Vagina (tissue), 2 donors: ENCODE data around the gene LSM12. TPM values are rescaled to one million over a fixed set of nuclear protein-coding genes. Genes with fewer than 3 reads are reported as not detected.

Experiments
- DNase-seq, 2 donors: peaks; one replicate each; pipeline ENCODE4 v3.0.0-alpha.2; 2017; ENCODE audit errors: extremely low spot score in 2 of 2
- H3K27ac ChIP-seq: fragments of 200-600 bp; sonication (generic); one replicate; pipeline ENCODE4 v1.5.1; 2019
- H3K27me3 ChIP-seq: fragments of 200-600 bp; sonication (generic); one replicate; pipeline ENCODE4 v1.5.1; 2019
- H3K36me3 ChIP-seq, 2 donors: fragments of 200-600 bp; sonication (generic); one replicate each; pipeline ENCODE4 v1.5.1; 2017 to 2019
- H3K4me1 ChIP-seq: fragments of 200-600 bp; sonication (generic); one replicate; pipeline ENCODE4 v1.5.1; 2019
- H3K4me3 ChIP-seq, 2 donors: fragments of 200-600 bp; sonication (generic); 1 replicate in 1 of 2; 2 replicates in 1 of 2; pipeline ENCODE4 v1.5.1; 2016 to 2019
- H3K9me3 ChIP-seq: fragments of 200-600 bp; sonication (generic); one replicate; pipeline ENCODE4 v1.5.1; 2019
- CTCF ChIP-seq, 3 experiments: fragments of 450-650 bp in 2 of 3; fragments of 200-600 bp in 1 of 3; sonication (generic) in 1 of 3; IDR thresholded peaks; one replicate each; pipeline ENCODE4 v1.5.1; 2017 to 2019; ENCODE audit warnings: antibody characterized with exemption in 3 of 3, mild to moderate bottlenecking in 2 of 3, moderate library complexity in 2 of 3
- POLR2A ChIP-seq, 2 donors: fragments of 450-650 bp; IDR thresholded peaks; one replicate each; pipeline ENCODE4 v1.6.1; 2017; ENCODE audit warnings: antibody characterized with exemption in 2 of 2, mild to moderate bottlenecking in 2 of 2, moderate library complexity in 2 of 2
- POLR2AphosphoS5 ChIP-seq, 2 donors: sonication (generic); formaldehyde crosslinking; IDR thresholded peaks; one replicate each; pipeline ENCODE4 v1.9.0; 2017; ENCODE audit warnings: antibody characterized with exemption in 2 of 2, mild to moderate bottlenecking in 2 of 2, low read depth in 1 of 2; ENCODE audit not compliant: insufficient read depth in 1 of 2
- intact Hi-C: fragments of 100-400 bp; cut with DNase I; formaldehyde crosslinking; loops from one replicate; pipeline ENCODE4 v1.15.1; 2023
- total RNA-seq: library from RNA; depleted of rRNA; stranded (reverse); fragments of >200 nt; gene quantifications from one replicate; pipeline ENCODE4 v1.2.3, GENCODE V29; 2016

LSM12 gene
- total RNA-seq, 1 donor from 2014 or later, result 27.3 TPM

GRCh38 chr17:44094701-44095387, 28.4 kb upstream of the LSM12 start:
- H3K9me3 ChIP-seq, result no peaks in the 10 kb centered on the region
- H3K27me3 ChIP-seq, result no peaks in the 10 kb centered on the region
- intact Hi-C loops, result no loop called here
- TF ChIP-seq POLR2A (IDR thresholded peaks at IDR 0.05) (no peak), CTCF (IDR thresholded peaks at IDR 0.05) (no peak)
- peak overlapping the region; percentile 68 for H3K27ac ChIP-seq
- H3K36me3 ChIP-seq, result peaks cover 0 to 28% of the 10 kb centered on the region in 2 donors
- peaks cover 34% of the 10 kb centered on the region for H3K4me1 ChIP-seq
- DNase-seq, result no peak
- peak overlapping the region; percentile 21 to 38 for H3K4me3 ChIP-seq

- Histone ChIP-seq H3K36me3 (peaks cover 0 to 40% of the 10 kb centered on the region in 2 donors), H3K27ac (no peak overlapping the region), H3K9me3 (no peaks in the 10 kb centered on the region), H3K4me1 (peaks cover 34% of the 10 kb centered on the region), H3K4me3 (no peak overlapping the region), H3K27me3 (no peaks in the 10 kb centered on the region)
- DNase-seq, result no peak
- TF ChIP-seq POLR2A (IDR thresholded peaks at IDR 0.05), result no peak
- no peak for TF ChIP-seq CTCF (IDR thresholded peaks at IDR 0.05)
- TF ChIP-seq POLR2AphosphoS5 (IDR thresholded peaks at IDR 0.05; ENCODE audit: insufficient read depth in 1 of 2, low read depth in 1 of 2), result no peak
- intact Hi-C loops, result no loop called here
Observed at GRCh38 chr17:44093231-44093900, 26.9 kb upstream of the LSM12 start.

- TF ChIP-seq CTCF (IDR thresholded peaks at IDR 0.05) (no peak), POLR2AphosphoS5 (IDR thresholded peaks at IDR 0.05; ENCODE audit: insufficient read depth in 1 of 2, low read depth in 1 of 2) (no peak)
- Histone ChIP-seq H3K27me3 (no peaks in the 10 kb centered on the region), H3K9me3 (no peaks in the 10 kb centered on the region), H3K4me3 (no peak overlapping the region), H3K36me3 (peaks cover 0 to 45% of the 10 kb centered on the region in 2 donors), H3K27ac (no peak overlapping the region), H3K4me1 (peaks cover 35% of the 10 kb centered on the region)
- no peak for DNase-seq
- intact Hi-C loops, result no loop called here
Observed at GRCh38 chr17:44092051-44092450, 25.6 kb upstream of the LSM12 start.

- H3K27me3 ChIP-seq, result no peaks in the 10 kb centered on the region
- H3K4me3 ChIP-seq, result no peak overlapping the region
- peaks cover 0 to 45% of the 10 kb centered on the region in 2 donors for H3K36me3 ChIP-seq
- intact Hi-C loops, result no loop called here
- no peak overlapping the region for H3K27ac ChIP-seq
- H3K9me3 ChIP-seq, result no peaks in the 10 kb centered on the region
- DNase-seq, result no peak
- TF ChIP-seq POLR2AphosphoS5 (IDR thresholded peaks at IDR 0.05; ENCODE audit: insufficient read depth in 1 of 2, low read depth in 1 of 2) (no peak), CTCF (IDR thresholded peaks at IDR 0.05) (no peak), POLR2A (IDR thresholded peaks at IDR 0.05) (no peak)
- H3K4me1 ChIP-seq, result peaks cover 32% of the 10 kb centered on the region
Observed at GRCh38 chr17:44091200-44091997, 24.9 kb upstream of the LSM12 start.
